ENCODE measurements around the gene BICRA.

Gene BICRA

GRCh38 chr19:47628078-47628771 is 19.3 kb downstream of the BICRA start:
- no peaks in the 10 kb centered on the region for H4K20me1 ChIP-seq (ENCODE audit: insufficient read depth, low read length)
- TF ChIP-seq, protein P1, sequence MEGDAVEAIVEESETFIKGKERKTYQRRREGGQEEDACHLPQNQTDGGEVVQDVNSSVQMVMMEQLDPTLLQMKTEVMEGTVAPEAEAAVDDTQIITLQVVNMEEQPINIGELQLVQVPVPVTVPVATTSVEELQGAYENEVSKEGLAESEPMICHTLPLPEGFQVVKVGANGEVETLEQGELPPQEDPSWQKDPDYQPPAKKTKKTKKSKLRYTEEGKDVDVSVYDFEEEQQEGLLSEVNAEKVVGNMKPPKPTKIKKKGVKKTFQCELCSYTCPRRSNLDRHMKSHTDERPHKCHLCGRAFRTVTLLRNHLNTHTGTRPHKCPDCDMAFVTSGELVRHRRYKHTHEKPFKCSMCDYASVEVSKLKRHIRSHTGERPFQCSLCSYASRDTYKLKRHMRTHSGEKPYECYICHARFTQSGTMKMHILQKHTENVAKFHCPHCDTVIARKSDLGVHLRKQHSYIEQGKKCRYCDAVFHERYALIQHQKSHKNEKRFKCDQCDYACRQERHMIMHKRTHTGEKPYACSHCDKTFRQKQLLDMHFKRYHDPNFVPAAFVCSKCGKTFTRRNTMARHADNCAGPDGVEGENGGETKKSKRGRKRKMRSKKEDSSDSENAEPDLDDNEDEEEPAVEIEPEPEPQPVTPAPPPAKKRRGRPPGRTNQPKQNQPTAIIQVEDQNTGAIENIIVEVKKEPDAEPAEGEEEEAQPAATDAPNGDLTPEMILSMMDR (IDR thresholded peaks at IDR 0.05; ENCODE audit: low read length) = no peak
- no peak for TF ChIP-seq EZH2 (IDR thresholded peaks at IDR 0.05; ENCODE audit: borderline replicate concordance, low read length)
- no peaks in the 10 kb centered on the region for H3F3A ChIP-seq (ENCODE audit: insufficient read depth, low read length)
- no peaks in the 10 kb centered on the region for H3K4me1 ChIP-seq (ENCODE audit: insufficient read depth, low read length, severe bottlenecking)
- H2AFZ ChIP-seq (ENCODE audit: low read length) = no peak overlapping the region
- H3K27me3 ChIP-seq (ENCODE audit: insufficient read depth, low read length) = no peaks in the 10 kb centered on the region
- H3K36me3 ChIP-seq (ENCODE audit: insufficient read depth, low read length) = peaks cover 18% of the 10 kb centered on the region
- no peaks in the 10 kb centered on the region for H3K9me2 ChIP-seq (ENCODE audit: low read depth, low read length)
- H3K9ac ChIP-seq (ENCODE audit: low read length) = no peak overlapping the region
- peaks cover 13% of the 10 kb centered on the region; the same call in 1 of the 2 replicates for H3K79me2 ChIP-seq (ENCODE audit: insufficient read depth, low read length)
- no peaks in the 10 kb centered on the region for H3K9me3 ChIP-seq (ENCODE audit: low read length)
- H3K27ac ChIP-seq (ENCODE audit: low read depth, low read length, poor library complexity, severe bottlenecking) = no peak overlapping the region
- no peak overlapping the region for H3K4me3 ChIP-seq (ENCODE audit: low read depth, low read length, poor library complexity, severe bottlenecking)
- H3K4me2 ChIP-seq (ENCODE audit: low read length) = no peak overlapping the region

DNA sequence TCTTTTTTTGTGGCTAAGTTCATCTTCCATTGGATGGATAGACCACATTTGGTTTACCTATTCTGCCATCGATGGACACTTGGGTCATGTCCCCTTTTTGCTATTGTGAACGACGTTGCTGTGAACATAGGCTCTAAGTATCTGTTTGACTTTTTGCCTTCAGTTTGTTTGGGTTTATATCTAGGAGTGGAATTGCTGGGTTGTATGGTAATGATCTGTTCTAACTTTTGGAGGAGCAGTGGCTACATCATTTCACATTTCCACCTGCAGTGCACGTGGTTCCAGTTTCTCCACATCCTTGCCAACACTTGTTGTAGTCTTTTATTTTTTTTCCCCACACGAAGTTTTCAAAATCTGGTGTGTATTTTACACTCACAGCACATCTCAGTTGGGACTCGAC is 21.7 kb downstream of the BICRA start:
- H3F3A ChIP-seq (ENCODE audit: insufficient read depth, low read length) = no peaks in the 10 kb centered on the region
- no peaks in the 10 kb centered on the region for H4K20me1 ChIP-seq (ENCODE audit: insufficient read depth, low read length)
- H3K9me3 ChIP-seq (ENCODE audit: low read length) = no peaks in the 10 kb centered on the region
- H3K4me1 ChIP-seq (ENCODE audit: insufficient read depth, low read length, severe bottlenecking) = no peaks in the 10 kb centered on the region
- no peaks in the 10 kb centered on the region for H3K27me3 ChIP-seq (ENCODE audit: insufficient read depth, low read length)
- no peak overlapping the region for H3K4me3 ChIP-seq (ENCODE audit: low read depth, low read length, poor library complexity, severe bottlenecking)
- no peak overlapping the region for H3K27ac ChIP-seq (ENCODE audit: low read depth, low read length, poor library complexity, severe bottlenecking)
- no peak overlapping the region for H3K9ac ChIP-seq (ENCODE audit: low read length)
- TF ChIP-seq, protein P1 (IDR thresholded peaks at IDR 0.05; ENCODE audit: low read length) = no peak
- no peak for TF ChIP-seq EZH2 (IDR thresholded peaks at IDR 0.05; ENCODE audit: borderline replicate concordance, low read length)
- H2AFZ ChIP-seq (ENCODE audit: low read length) = no peak overlapping the region
- H3K9me2 ChIP-seq (ENCODE audit: low read depth, low read length) = no peaks in the 10 kb centered on the region
- H3K36me3 ChIP-seq (ENCODE audit: insufficient read depth, low read length) = peaks cover 18% of the 10 kb centered on the region
- H3K4me2 ChIP-seq (ENCODE audit: low read length) = no peak overlapping the region
- H3K79me2 ChIP-seq (ENCODE audit: insufficient read depth, low read length) = peaks cover 13% of the 10 kb centered on the region; the same call in 1 of the 2 replicates

DNA sequence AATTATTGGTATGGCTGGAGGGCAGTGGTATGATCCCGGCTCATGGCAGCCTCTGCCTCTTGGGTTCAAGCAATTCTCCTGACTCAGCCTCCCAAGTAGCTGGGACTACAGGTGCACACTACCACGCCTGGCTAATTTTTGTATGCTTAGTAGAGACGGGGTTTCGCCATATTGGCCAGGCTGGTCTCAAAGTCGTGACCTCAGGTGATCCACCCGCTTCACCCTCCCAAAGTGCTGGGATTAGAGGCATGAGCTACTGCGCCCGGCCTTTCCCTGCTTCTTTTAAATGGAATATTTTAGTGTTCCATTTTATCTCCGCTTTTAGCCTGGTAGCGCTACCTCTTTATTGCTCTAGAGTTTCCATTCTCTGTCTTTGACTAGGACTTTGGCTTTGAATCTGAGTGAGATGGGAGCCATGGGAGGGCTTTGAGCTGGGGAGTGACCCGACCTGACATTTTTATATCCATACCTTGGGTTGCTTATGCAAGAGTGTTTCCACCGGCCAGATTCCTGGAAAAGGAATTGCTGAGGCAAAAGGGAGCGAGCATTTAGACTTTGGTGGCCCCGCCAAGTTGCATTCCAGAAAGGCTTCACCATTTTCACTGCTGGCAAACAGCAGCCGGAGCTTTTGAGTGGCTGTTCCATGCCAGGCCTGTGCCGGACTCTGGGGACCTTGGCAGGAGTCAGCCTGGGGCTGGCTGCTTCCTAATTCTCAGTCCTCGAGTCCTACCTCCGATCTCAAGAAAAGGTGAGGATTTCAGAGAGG is 22.9 kb downstream of the BICRA start:
- Histone ChIP-seq H3K9ac (ENCODE audit: low read length) (no peak overlapping the region), H3K27ac (ENCODE audit: low read depth, low read length, poor library complexity, severe bottlenecking) (no peak overlapping the region), H3K4me3 (ENCODE audit: low read depth, low read length, poor library complexity, severe bottlenecking) (no peak overlapping the region), H3K36me3 (ENCODE audit: insufficient read depth, low read length) (peaks cover 18% of the 10 kb centered on the region), H2AFZ (ENCODE audit: low read length) (no peak overlapping the region), H3K4me1 (ENCODE audit: insufficient read depth, low read length, severe bottlenecking) (no peaks in the 10 kb centered on the region), H3K9me3 (ENCODE audit: low read length) (no peaks in the 10 kb centered on the region), H3K9me2 (ENCODE audit: low read depth, low read length) (no peaks in the 10 kb centered on the region), H3K4me2 (ENCODE audit: low read length) (no peak overlapping the region), H3K79me2 (ENCODE audit: insufficient read depth, low read length) (peaks cover 13% of the 10 kb centered on the region; the same call in 1 of the 2 replicates), H3K27me3 (ENCODE audit: insufficient read depth, low read length) (no peaks in the 10 kb centered on the region), H3F3A (ENCODE audit: insufficient read depth, low read length) (no peaks in the 10 kb centered on the region), H4K20me1 (ENCODE audit: insufficient read depth, low read length) (no peaks in the 10 kb centered on the region)
- no peak for TF ChIP-seq EZH2 (IDR thresholded peaks at IDR 0.05; ENCODE audit: borderline replicate concordance, low read length)
- TF ChIP-seq, protein P1 (IDR thresholded peaks at IDR 0.05; ENCODE audit: low read length) = no peak
